HG03378 (cell line): Measurements from ENCODE around the gene BBS9.

ENCODE experiments used
- ATAC-seq: cut with Tn5 transposase; IDR thresholded peaks from one replicate; pipeline ENCODE4 v1.9.1; 2021; ENCODE audit warnings: mild to moderate bottlenecking, moderate library complexity; ENCODE audit not compliant: unreplicated experiment

The BBS9 gene

DNA sequence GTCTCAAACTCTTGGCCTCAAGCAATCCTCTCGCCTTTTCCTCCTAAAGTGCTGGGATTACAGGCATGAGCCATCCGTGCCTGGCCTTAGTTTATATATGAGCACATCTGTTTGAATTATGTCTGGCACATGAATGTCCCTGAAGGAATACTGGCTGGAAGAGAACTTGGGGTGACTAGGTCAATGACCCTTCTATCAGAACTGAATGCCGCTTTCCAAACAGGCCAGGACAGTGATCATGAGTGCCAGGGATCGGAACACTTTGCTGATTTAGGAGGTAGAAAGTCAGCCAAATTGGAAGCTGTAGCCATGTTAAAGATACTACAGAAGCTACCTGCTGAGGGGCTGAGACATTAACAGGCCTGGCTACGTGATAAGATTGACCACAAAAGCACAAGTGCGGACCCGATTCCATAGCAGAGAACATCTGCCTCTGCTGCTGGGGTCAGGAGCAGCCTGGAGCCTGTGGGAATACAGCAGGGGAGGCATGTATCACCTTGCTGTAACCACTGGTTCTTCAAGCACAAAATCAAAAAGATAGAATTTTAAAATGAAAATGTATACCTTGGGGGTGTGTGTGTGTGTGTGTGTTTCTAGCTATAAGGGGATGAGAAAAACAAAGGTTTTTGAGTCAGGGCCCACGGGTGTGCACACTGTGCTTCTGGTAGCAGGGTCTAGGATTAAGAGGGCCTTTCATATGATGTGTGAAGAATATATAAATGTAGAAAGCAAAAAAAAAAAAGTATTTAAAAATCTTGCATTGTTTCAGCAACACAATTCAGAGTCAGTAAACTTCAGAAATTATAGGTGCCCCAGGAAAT, 293.7 kb downstream of the BBS9 start:
- peak; percentile 34 for ATAC-seq

GRCh38 chr7:33423646-33424020, 294.3 kb downstream of the BBS9 start:
- peak; percentile 92 for ATAC-seq

GRCh38 chr7:33425395-33425794, 296.0 kb downstream of the BBS9 start:
- no peak for ATAC-seq

DNA sequence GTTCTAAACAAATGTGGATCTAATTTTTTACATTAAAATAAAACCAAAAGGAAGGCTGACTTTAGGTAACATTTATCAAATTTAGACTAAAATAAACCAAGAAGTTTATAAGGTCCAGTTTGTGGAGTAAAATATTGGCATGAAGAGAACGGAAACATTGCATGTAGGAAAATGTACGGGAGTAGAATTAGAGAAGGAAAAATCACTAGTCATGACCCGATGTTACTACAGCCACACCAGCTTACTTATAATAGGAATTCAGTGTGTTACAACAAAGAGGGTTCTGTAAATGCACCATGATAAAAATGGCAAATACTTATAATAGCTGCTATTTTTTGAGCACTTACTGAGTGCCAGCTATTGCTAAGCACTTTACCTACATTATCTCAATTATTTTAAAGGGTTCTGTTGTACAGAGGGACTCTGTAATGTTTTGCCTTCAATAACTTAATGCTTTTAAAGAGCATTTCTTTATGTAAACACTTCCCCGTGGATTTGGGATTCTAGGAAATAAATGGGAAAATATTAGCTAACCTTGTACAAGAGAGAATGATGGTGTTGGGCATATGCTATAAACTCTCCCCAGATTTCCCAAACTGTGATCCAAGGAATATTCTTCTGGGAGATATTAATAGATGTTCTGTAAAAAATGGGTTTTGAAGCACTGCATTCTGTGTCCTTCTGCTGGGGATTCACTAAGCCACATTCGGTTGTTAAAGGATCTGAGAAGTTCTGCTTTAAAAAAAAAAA, 296.7 kb downstream of the BBS9 start:
- ATAC-seq: no peak

DNA sequence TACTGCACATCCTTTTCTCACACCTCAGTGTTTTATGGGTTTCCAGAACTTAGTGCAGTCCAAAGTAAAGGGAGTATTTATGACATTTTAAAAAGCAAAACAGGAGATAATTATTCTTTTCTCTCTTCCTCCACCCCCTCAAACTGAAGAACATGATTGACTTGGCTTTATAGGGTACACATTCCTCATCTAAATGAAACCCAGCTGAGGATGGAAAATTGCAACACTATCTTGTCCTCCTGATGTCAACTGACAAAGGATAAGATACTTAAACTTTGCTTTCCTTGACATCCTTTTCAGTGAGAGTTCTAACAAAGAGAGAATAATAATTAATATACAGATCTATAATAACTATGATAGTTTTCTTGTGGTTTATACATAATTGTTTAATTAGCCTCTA, 299.1 kb downstream of the BBS9 start:
- ATAC-seq: no peak

- no peak for ATAC-seq
Measured at GRCh38 chr7:33431543-33431942, 302.2 kb downstream of the BBS9 start.

DNA sequence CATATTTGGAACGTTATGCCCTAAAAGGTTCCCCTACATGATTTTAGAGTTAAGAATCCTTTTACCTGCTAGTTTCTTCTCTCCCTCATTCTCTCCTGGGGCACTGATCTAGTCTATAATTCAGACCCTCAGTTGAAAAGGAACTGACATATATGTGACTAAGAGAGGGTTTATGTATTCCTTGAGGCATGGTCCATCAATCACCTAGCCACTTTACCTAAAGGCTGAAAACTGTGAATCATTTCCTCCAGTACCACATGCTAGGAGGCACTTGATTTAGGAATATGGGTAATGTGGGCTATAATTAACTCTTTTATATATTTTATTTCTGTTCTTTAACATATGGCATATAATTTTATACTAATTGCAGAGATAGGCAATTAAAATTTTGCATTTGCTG, 303.5 kb downstream of the BBS9 start:
- ATAC-seq: no peak

GRCh38 chr7:33433357-33433756, 304.0 kb downstream of the BBS9 start:
- ATAC-seq: no peak

DNA sequence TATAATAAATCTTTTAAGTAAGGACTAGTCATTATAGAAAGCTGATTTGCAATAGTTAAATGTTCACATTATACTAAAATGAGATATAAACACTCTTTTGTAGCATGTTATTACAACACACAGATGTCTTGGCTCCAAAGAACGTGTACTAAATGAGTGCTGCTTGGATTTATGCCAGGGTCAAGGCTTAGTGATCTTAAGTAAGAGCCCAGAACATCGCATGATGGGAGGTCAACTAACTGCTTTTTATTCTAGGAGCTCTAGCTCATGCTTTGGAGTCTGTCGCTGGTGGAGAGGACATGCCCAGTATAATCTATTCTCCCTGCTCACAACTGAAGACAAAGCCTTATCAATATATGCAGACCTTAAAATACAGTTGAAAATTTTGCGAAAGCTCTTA, 315.1 kb downstream of the BBS9 start:
- no peak for ATAC-seq

DNA sequence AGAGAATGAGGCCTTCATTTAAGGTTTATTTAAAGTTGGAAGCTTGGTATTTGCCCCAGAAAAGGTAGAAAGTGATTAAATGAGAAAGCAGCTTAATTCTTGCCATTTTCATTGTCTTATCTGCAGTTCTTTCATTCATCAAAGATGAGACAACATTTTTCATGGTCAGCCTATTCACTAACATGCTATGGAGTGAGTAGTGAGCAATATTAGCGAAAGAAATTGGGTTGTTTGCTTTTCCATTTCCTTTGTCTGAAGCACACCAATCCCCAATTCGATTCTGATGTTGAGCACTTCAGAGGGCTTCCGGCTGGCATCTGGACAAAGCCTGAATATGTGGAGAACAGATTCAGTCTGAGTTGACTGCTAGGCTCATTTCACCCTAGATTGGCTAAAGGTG, 317.2 kb downstream of the BBS9 start:
- ATAC-seq: no peak

DNA sequence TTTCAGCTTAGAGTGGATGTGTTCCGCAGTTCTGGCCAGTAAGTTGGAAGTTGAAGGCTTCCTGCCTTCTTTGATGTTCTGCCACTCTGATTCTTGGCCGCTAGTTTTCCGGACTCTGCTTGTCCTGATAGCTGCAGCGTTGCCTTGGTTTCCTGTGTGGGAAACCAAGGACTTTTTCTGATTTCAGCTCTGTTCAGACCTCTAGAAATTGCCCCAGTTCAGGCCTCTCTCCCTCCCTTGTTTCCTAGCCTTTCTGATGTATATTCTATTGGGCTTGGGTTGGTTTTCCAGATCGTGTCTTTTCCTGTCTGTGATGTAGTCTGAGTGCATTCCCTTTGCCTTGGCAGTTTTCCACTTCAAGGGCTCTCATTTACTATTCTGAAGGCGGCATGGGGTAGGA, 318.7 kb downstream of the BBS9 start:
- ATAC-seq: no peak

DNA sequence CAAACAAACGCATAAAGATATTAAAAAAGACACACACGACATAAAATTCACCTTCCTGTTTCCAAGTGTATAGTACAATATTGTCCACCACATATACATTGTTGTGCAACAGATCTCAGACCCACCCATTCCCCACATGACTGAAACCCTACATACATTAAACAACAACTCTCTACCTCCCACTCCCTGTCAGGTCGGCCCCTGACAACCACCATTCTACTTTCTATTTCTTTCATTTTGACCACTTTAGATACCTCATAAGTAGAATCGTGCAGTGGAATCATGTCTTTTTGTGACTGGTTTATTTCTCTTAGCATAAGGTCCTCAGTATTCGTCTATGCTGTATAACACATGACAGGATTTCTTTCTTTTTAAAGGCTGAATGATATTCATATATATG, 320.5 kb downstream of the BBS9 start:
- no peak for ATAC-seq

GRCh38 chr7:33452805-33453502, 323.6 kb downstream of the BBS9 start:
- ATAC-seq: no peak

DNA sequence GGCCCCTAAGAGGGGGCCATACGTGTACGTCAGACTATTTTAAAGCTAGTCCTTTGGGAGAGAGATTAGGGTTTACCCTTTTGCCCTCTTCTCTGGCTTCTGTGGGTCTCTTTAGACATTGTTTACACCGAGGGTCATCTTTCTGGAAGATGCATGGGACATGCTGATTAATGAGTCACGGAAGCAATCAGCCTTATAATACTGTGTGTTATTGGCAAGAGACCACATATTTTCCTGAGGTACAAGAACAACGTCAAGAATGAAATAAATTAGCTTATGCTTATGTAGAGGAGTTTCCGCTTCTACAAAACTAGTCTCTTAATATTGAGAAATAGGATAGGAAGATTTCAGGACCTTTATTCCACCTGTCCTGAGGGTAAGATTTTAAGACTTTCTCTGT, 327.7 kb downstream of the BBS9 start:
- no peak for ATAC-seq

- ATAC-seq: no peak
Measured at GRCh38 chr7:33458581-33458980, 329.2 kb downstream of the BBS9 start.

- ATAC-seq: no peak
Measured at GRCh38 chr7:33459340-33459751, 330.0 kb downstream of the BBS9 start.

DNA sequence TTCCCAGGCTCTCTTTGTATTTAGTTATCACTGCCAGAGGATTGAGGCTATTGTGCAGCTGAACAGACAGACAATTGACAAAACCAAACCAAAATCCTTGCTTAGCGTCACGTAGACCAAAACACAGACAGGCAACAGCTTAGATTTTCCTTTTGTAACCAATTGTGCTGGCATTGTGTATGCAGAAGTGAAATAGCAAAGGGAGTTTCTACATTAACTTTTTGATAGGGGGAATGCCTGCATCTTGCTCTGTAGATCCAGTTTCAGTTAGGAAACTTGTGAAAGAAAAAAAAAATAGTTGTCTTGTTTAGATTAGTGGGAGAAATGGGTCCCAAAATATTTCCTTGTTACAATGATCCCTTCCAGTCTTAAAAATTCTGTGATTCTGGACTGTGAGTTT, 333.8 kb downstream of the BBS9 start:
- ATAC-seq: no peak

DNA sequence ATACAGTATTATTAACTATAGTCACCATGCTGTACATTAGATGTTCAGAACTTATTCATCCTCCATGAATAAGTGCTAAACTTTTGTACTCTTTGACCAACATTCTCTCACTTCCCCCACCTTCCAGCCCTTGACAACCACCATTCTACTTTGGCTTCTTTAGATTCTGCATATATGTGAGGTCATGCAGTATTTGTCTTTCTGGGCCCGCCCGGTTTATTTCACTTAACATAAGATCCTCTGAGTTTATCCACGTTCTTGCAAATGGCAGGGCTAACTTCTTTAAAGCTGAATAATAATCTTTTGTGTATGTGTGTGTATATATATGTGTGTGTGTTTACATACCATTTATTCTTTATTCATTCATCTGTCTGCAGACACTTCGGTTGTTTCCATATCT, 336.8 kb downstream of the BBS9 start:
- no peak for ATAC-seq

DNA sequence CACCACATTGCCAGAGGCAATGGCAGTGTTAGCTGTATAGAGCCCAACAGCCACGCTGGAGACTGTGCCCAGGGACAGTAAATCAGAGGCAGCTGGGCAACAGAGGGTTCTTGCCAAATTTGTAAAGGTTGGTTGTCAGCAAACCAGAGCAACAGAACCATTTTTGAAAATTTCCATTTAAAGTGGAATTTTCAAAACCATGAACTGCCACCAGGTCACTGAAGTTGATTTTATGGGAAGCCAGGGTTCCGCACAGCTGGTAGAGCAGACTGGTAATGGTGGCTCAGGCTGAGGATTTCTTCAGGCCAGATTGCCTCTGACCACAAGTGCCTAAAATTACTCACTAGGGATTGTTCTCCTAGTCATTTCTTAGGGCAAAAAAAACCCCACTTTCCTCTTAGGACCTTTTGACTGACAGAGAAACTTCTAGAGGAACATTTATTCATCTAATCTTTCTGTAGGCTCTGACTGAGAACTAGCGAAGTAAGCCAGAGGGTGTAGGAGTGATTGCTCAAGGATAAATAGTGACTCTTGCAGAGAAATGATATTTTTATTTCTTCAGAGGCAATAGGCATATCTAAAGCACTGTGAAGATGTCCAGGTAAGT, 342.4 kb downstream of the BBS9 start:
- ATAC-seq: no peak

DNA sequence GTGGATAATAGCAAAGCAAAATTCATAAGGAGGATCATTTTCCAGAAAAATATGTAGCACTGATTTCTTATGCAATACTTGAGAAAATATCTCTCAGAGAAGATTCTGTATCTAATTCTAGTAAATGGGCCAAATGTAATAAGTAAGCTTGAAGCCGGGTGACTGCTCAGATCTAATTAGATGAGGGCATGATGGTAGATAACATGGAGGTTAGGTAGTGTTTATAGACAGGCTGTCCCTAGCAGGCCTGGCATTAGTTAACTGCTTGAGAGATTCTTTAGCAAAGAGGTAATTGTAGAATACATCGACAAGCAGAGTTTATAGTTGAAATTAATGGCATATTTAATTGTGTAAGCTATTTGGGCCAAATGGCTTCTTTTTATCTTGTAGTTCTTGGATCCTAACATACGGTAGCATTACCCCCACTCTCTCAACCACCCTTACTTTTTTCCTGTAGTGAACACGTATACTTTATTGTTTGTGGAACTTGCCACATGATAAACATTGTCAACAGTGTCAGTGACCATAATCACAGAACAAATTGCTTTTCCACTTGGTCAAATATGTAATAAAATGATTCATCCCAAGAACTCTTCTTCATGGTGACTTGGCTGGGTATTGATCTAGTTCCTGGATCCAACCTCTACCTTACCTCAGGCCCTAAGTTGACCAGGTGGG, 343.1 kb downstream of the BBS9 start:
- ATAC-seq: no peak
